Measurements from ENCODE around the gene ZDHHC3. TPM values are rescaled to one million over a fixed set of nuclear protein-coding genes. Genes with fewer than 3 reads are reported as not detected.

The ZDHHC3 gene
- total and polyA plus RNA-seq, 9 donors = 39.1 to 47.6 (median 42.4) TPM

DNA sequence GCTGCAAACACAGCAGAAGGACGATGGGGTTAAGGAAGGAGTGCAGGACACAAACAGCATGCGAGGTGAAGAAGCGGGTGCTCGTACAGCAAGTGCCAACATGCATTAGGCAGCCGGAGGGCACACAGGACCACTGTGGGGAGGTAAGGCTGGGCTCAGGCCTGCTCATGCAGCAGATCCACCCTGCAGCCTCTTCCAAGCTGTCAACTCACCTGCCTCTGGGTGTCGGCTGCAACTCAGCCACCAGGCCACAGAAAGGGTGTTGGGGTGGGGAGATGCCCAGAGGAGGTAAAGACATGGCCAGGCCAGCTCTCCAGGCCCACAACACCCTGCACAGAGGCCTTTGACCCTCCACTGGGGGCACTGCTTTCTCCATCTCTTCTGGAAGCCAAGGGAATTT is 57.4 kb downstream of the ZDHHC3 start:
- no peak overlapping the region for H3K27ac ChIP-seq (ENCODE audit: low read length)
- H3K9me3 ChIP-seq (replicated peaks; ENCODE audit: control insufficient read depth, low read depth, low read length) = no peaks in the 10 kb centered on the region
- H3K4me3 ChIP-seq (ENCODE audit: low read length) = no peak overlapping the region
- WGBS (ENCODE audit: insufficient coverage) = 89% methylated on average over 5 of the region's 6 CpGs
- peaks cover 45% of the 10 kb centered on the region for H3K36me3 ChIP-seq (ENCODE audit: control insufficient read depth, insufficient read depth, low read length)
- no peak for DNase-seq
- no peaks in the 10 kb centered on the region for H3K27me3 ChIP-seq (ENCODE audit: control insufficient read depth, insufficient read depth, low read length)
- H3K4me1 ChIP-seq (ENCODE audit: control insufficient read depth, insufficient read depth, low read length) = peaks cover 4% of the 10 kb centered on the region

DNA sequence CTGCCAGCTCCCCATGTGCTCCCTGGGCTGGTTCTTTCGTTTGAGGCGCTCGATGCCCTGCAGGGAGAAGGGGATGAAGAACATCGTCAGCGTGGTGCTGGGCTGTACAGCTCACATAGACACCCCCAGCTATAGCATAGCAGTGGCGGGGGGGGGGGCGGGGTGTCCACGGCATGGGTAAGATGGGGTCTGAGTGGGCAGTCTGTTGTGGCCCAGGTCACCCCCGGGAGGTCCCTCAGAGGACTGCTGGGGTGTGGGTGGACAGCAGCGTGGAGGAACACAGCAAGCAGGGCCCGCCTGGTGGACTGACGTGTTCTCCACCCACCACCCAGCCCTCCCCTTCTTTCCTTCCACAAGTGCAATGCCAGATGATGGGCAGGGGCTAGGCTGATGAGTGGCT is 57.9 kb downstream of the ZDHHC3 start:
- no peak overlapping the region for H3K27ac ChIP-seq (ENCODE audit: low read length)
- no CpG with 5 or more reads among the region's 12 CpGs for WGBS (ENCODE audit: insufficient coverage)
- H3K27me3 ChIP-seq (ENCODE audit: control insufficient read depth, insufficient read depth, low read length) = no peaks in the 10 kb centered on the region
- H3K4me3 ChIP-seq (ENCODE audit: low read length) = no peak overlapping the region
- no peaks in the 10 kb centered on the region for H3K9me3 ChIP-seq (replicated peaks; ENCODE audit: control insufficient read depth, low read depth, low read length)
- peaks cover 4% of the 10 kb centered on the region for H3K4me1 ChIP-seq (ENCODE audit: control insufficient read depth, insufficient read depth, low read length)
- no peak for DNase-seq
- peaks cover 45% of the 10 kb centered on the region for H3K36me3 ChIP-seq (ENCODE audit: control insufficient read depth, insufficient read depth, low read length)

DNA sequence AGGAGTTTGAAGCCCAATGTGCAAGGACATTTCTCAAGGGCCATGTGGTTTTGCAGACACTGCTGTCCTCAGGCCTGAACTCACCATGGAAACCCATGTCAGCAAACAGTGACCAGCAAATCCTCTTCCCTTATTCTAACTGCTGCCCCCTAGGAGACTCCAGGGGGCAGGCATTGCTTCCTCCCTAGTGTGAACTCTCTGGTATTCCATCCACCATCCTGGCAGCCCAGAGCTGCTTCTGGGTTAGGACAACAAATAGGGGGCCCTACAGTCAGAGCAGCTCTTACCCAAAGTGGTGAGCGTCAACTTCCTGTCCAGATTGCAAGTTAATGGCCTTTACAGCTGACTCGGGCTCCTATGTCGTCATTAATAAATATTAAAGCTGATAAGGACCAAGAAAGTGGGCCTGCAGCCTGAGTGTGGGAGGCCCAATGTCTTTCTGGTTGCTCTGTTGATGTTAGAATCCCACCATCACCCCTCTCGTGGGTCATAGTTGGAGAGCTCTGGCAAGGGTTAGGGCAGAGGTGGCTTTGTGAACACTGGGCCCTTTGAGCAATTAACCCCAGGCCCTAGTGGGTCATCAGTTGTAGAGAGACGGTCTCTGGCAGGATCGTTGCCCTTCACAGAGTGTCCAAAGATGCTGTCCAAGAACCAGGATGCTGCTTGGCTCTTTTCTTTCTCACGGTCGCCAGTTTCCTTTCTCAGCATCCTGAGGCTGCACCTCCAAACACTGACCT is 60.1 kb downstream of the ZDHHC3 start:
- Histone ChIP-seq H3K4me3 (ENCODE audit: low read length) (no peak overlapping the region), H3K36me3 (ENCODE audit: control insufficient read depth, insufficient read depth, low read length) (peaks cover 32% of the 10 kb centered on the region), H3K9me3 (replicated peaks; ENCODE audit: control insufficient read depth, low read depth, low read length) (no peaks in the 10 kb centered on the region), H3K4me1 (ENCODE audit: control insufficient read depth, insufficient read depth, low read length) (peaks cover 4% of the 10 kb centered on the region), H3K27ac (ENCODE audit: low read length) (no peak overlapping the region), H3K27me3 (ENCODE audit: control insufficient read depth, insufficient read depth, low read length) (no peaks in the 10 kb centered on the region)
- WGBS (ENCODE audit: insufficient coverage) = 68% methylated on average over 4 of the region's 8 CpGs
- no peak for DNase-seq

DNA sequence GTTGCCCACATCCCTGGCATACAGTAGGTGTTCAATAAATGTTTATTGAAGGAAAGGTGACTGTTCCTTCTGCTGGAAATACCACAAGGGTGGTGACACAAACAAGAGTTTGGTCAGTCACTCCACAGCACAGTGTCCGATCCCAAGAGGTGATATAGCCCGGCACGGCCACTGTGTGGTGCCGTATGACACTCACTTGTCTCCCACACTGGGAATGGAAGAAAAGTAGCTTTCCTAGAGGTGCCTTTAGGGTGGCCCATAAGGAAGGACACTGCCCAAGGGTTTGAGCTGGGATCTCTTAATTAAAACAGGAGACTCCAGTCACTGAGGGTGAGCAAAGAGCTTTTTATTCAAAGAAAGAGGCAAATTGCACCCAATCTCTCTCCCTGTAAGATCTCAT is 61.0 kb downstream of the ZDHHC3 start:
- DNase-seq = no peak
- 33% methylated on average over 3 of the region's 4 CpGs for WGBS (ENCODE audit: insufficient coverage)
- Histone ChIP-seq H3K4me3 (ENCODE audit: low read length) (no peak overlapping the region), H3K36me3 (ENCODE audit: control insufficient read depth, insufficient read depth, low read length) (peaks cover 25% of the 10 kb centered on the region), H3K9me3 (replicated peaks; ENCODE audit: control insufficient read depth, low read depth, low read length) (no peaks in the 10 kb centered on the region), H3K27ac (ENCODE audit: low read length) (no peak overlapping the region), H3K27me3 (ENCODE audit: control insufficient read depth, insufficient read depth, low read length) (peaks cover under 1% of the 10 kb centered on the region), H3K4me1 (ENCODE audit: control insufficient read depth, insufficient read depth, low read length) (peaks cover 4% of the 10 kb centered on the region)

DNA sequence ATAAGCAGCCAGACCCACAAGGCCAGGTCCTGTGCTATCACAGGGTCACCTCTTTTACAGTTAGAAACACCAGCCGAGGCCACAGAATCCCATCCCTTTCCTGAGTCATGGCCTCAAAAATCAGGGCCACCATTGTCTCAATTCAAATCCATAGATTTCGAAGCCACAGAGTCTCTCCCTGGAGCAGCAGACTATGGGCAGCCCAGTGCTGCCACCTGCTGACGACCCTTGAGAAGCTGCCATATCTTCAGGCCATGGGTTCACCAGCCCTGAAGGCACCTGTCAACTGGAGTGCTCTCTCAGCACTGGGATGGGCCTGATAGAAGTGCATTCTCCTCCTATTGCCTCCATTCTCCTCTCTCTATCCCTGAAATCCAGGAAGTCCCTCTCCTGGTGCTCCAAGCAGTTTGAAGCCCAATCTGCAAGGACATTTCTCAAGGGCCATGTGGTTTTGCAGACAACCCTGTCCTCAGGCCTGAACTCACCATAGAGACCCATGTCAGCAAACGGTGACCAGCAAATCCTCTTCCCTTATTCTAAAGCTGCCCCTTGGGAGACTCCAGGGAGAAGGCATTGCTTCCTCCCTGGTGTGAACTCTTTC is 62.0 kb downstream of the ZDHHC3 start:
- WGBS (ENCODE audit: insufficient coverage) = 25% methylated on average over 4 of the region's 4 CpGs
- no peak overlapping the region for H3K4me3 ChIP-seq (ENCODE audit: low read length)
- DNase-seq = peak; percentile 54
- no peaks in the 10 kb centered on the region for H3K9me3 ChIP-seq (replicated peaks; ENCODE audit: control insufficient read depth, low read depth, low read length)
- peaks cover 2% of the 10 kb centered on the region for H3K27me3 ChIP-seq (ENCODE audit: control insufficient read depth, insufficient read depth, low read length)
- H3K27ac ChIP-seq (ENCODE audit: low read length) = no peak overlapping the region
- H3K4me1 ChIP-seq (ENCODE audit: control insufficient read depth, insufficient read depth, low read length) = peaks cover 4% of the 10 kb centered on the region
- H3K36me3 ChIP-seq (ENCODE audit: control insufficient read depth, insufficient read depth, low read length) = peaks cover 25% of the 10 kb centered on the region

DNA sequence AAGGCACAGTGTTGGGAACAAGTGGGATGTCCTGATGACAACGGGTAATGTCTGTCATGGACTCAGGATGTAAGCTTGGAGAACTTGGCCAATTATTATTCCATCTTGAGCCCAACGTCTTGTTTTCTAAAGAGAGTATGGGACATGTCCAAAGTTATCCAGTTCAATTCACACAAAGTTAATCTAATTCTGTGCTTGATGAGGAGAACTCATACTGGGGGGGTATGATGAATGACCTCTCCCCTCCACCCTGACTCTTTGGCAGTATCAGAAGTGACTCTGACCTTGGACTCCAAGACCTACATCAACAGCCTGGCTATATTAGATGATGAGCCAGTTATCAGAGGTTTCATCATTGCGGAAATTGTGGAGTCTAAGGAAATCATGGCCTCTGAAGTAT is 65.3 kb downstream of the ZDHHC3 start:
- Histone ChIP-seq H3K27ac (ENCODE audit: low read length) (no peak overlapping the region), H3K9me3 (replicated peaks; ENCODE audit: control insufficient read depth, low read depth, low read length) (no peaks in the 10 kb centered on the region), H3K27me3 (ENCODE audit: control insufficient read depth, insufficient read depth, low read length) (peaks cover 2% of the 10 kb centered on the region), H3K36me3 (ENCODE audit: control insufficient read depth, insufficient read depth, low read length) (peaks cover under 1% of the 10 kb centered on the region), H3K4me1 (ENCODE audit: control insufficient read depth, insufficient read depth, low read length) (peaks cover 3% of the 10 kb centered on the region), H3K4me3 (ENCODE audit: low read length) (no peak overlapping the region)
- no CpG with 5 or more reads among the region's 3 CpGs for WGBS (ENCODE audit: insufficient coverage)
- DNase-seq = no peak

DNA sequence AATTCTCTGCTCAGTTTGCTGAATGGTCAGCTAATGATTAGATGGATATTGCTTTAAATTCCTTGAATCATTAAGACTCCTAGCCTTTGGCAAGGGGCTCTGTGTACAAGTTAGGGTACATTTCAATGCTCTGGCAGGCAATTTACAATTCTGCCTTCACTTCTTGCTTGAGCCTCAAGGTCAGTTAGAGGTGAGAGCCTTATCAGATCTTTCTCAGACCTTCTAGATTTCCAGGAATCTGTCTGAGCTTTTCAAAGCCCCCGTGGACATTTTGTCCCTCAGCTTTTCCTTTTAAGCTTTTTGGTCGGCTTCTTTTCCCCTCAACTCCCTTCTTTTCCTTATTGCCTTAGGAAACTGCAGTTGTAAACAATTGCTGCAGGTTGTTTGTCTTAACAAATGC is 66.9 kb downstream of the ZDHHC3 start:
- H3K4me3 ChIP-seq (ENCODE audit: low read length) = no peak overlapping the region
- no peaks in the 10 kb centered on the region for H3K36me3 ChIP-seq (ENCODE audit: control insufficient read depth, insufficient read depth, low read length)
- no peak for DNase-seq
- no peaks in the 10 kb centered on the region for H3K4me1 ChIP-seq (ENCODE audit: control insufficient read depth, insufficient read depth, low read length)
- no CpG with 5 or more reads among the region's 2 CpGs for WGBS (ENCODE audit: insufficient coverage)
- peaks cover 2% of the 10 kb centered on the region for H3K27me3 ChIP-seq (ENCODE audit: control insufficient read depth, insufficient read depth, low read length)
- H3K9me3 ChIP-seq (replicated peaks; ENCODE audit: control insufficient read depth, low read depth, low read length) = no peaks in the 10 kb centered on the region
- no peak overlapping the region for H3K27ac ChIP-seq (ENCODE audit: low read length)

DNA sequence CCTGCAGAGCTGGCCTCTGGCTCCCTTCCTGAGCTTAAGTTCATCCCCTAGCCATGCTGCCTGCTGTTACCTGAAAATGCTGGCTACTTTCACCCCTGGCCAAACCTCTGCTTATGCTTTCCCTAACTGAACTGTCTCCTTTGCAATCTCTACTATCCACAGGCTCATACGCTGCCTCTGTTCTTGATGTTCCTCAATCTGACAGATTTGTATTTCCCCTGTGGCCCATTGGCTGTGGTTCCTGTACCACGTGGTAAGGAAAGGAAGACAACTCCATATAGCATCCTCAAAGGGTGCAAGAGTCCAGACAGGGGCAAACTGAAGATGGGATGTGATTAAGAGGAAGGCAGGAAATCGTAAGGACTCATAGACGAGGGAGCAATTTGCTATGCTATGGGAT is 68.4 kb downstream of the ZDHHC3 start:
- DNase-seq = no peak
- 46% methylated on average over 4 of the region's 4 CpGs for WGBS (ENCODE audit: insufficient coverage)
- H3K27ac ChIP-seq (ENCODE audit: low read length) = no peak overlapping the region

DNA sequence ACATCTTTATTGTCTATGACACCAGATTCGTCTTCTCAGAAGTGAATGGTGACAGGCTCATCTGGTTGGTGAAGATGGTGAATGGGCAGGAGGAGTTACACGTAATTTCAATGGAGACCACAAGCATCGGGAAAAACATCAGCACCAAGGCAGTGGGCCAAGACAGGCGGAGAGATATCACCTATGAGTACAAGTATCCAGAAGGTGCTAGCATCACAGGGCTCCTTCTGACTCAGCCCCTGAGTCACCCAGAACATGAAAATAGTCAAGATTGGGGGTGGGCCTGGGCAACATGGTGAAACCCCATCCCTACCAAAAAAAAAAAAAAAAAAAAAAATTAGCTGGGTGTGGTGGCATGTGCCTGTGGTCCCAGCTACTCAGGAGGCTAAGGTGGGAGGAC is 69.0 kb downstream of the ZDHHC3 start:
- 81% methylated on average over 3 of the region's 4 CpGs for WGBS (ENCODE audit: insufficient coverage)
- Histone ChIP-seq H3K27ac (ENCODE audit: low read length) (no peak overlapping the region), H3K4me1 (ENCODE audit: control insufficient read depth, insufficient read depth, low read length) (no peaks in the 10 kb centered on the region), H3K4me3 (ENCODE audit: low read length) (no peak overlapping the region), H3K9me3 (replicated peaks; ENCODE audit: control insufficient read depth, low read depth, low read length) (no peaks in the 10 kb centered on the region), H3K27me3 (ENCODE audit: control insufficient read depth, insufficient read depth, low read length) (peaks cover 2% of the 10 kb centered on the region), H3K36me3 (ENCODE audit: control insufficient read depth, insufficient read depth, low read length) (no peaks in the 10 kb centered on the region)
- DNase-seq = no peak

More for the DNA sequence above, 68.4 kb downstream of the ZDHHC3 start:
- H3K27me3 ChIP-seq (ENCODE audit: control insufficient read depth, insufficient read depth, low read length) = peaks cover 2% of the 10 kb centered on the region
- no peaks in the 10 kb centered on the region for H3K4me1 ChIP-seq (ENCODE audit: control insufficient read depth, insufficient read depth, low read length)
- no peak overlapping the region for H3K4me3 ChIP-seq (ENCODE audit: low read length)
- no peaks in the 10 kb centered on the region for H3K9me3 ChIP-seq (replicated peaks; ENCODE audit: control insufficient read depth, low read depth, low read length)
- H3K36me3 ChIP-seq (ENCODE audit: control insufficient read depth, insufficient read depth, low read length) = no peaks in the 10 kb centered on the region

DNA sequence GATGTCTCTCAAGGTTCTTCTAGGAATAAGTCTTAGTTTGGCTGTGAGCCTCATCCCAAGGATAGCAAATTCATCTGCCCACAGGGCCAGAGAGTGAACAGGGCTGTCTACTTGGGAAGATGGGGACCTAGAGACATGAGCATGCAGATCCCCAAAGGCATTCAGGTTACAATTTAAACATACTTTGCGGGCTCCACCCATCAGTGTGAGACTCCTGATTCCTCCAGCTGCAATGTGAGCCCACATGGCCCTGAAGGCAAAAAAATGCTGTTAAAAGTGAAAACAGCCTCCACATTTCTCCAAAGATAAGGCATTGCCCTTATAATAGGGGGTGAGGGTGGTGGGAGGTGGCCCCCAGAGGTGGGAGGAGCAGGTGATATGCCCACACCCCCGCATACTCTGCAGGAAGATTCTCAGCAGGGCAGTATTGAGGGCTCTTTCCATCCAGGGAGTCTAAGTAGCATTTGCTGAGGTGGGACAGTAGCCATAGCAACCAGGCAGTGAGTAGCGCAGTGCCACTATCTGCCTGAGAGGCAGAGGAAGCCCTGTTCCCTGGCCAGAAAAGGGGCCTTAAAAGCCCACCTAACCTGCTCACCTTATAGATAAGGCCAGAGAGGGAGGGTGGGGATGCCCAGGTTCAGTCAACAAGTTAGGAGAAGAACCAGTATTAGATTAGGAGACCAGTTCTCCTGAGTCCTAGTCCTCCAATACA is 70.4 kb downstream of the ZDHHC3 start:
- no peak overlapping the region for H3K4me3 ChIP-seq (ENCODE audit: low read length)
- H3K36me3 ChIP-seq (ENCODE audit: control insufficient read depth, insufficient read depth, low read length) = no peaks in the 10 kb centered on the region
- no peaks in the 10 kb centered on the region for H3K4me1 ChIP-seq (ENCODE audit: control insufficient read depth, insufficient read depth, low read length)
- H3K27ac ChIP-seq (ENCODE audit: low read length) = no peak overlapping the region
- H3K9me3 ChIP-seq (replicated peaks; ENCODE audit: control insufficient read depth, low read depth, low read length) = no peaks in the 10 kb centered on the region
- no peak for DNase-seq
- peaks cover 2% of the 10 kb centered on the region for H3K27me3 ChIP-seq (ENCODE audit: control insufficient read depth, insufficient read depth, low read length)
- no CpG with 5 or more reads among the region's 3 CpGs for WGBS (ENCODE audit: insufficient coverage)

All from muscle of leg (tissue), 11 donors.